GM12891 (cell line): ENCODE measurements around the gene COQ6.

Experiments used
- POLR2A ChIP-seq: IDR thresholded peaks from 2 replicates; pipeline ENCODE4 v1.6.1; 2011; ENCODE audit warnings: low read depth, low read length, control low read depth
- POLR2AphosphoS5 ChIP-seq: IDR thresholded peaks from 2 replicates; pipeline ENCODE4 v1.6.1; 2011; ENCODE audit warnings: low read depth, low read length, control low read depth
- TAF1 ChIP-seq: IDR thresholded peaks from 2 replicates; pipeline ENCODE4 v1.6.1; 2011; ENCODE audit warnings: low read depth, low read length, control low read depth

DNA sequence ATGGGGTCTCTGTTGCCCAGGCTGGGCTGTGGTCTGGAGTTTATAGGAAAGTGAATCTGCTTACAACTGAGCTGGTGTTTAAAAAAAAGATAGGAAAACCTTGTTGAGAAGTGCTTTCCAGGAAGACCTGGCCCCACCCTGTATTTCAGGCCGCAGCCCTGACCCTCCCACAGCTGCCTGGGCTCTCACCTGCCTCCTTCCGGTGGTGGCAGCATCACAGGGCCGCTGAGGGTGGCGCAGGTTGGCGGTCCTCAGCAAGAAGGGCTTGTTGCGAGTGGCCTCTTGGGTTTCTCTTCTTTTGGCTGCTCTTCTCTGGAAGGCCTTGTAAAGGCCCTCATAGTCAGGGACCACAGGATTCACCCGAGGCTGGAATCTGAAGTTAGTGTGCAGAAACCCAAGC is 7.9 kb upstream of the COQ6 start:
- TF ChIP-seq POLR2A (no peak), TAF1 (no peak), POLR2AphosphoS5 (no peak)
